Loucy (cell line): ENCODE results near the gene NEK6.

Experiments
- H2AFZ ChIP-seq: fragments of 200-600 bp; sonication (generic); 2 replicates; pipeline ENCODE4 v1.6.0; 2016; ENCODE audit warnings: antibody characterized with exemption, mild to moderate bottlenecking, low read length, moderate library complexity
- H3F3A ChIP-seq: fragments of 200-600 bp; 2 replicates; pipeline ENCODE4 v1.6.0; 2016; ENCODE audit warnings: antibody characterized with exemption, low read depth, mild to moderate bottlenecking
- H3K27me3 ChIP-seq: fragments of 200-600 bp; sonication (generic); 2 replicates; pipeline ENCODE4 v1.6.1; 2014; ENCODE audit warnings: low read length, mild to moderate bottlenecking; ENCODE audit not compliant: insufficient read depth, poor library complexity, severe bottlenecking
- H3K36me3 ChIP-seq: fragments of 200-600 bp; sonication (generic); 2 replicates; pipeline ENCODE4 v1.6.1; 2016; ENCODE audit warnings: low read length; ENCODE audit not compliant: insufficient read depth
- H3K4me1 ChIP-seq: fragments of 200-600 bp; sonication (generic); 2 replicates; pipeline ENCODE4 v1.5.1; 2014; ENCODE audit warnings: low read length, mild to moderate bottlenecking; ENCODE audit not compliant: insufficient read depth, poor library complexity, severe bottlenecking
- H3K4me2 ChIP-seq: fragments of 200-600 bp; sonication (generic); 2 replicates; pipeline ENCODE4 v1.6.0; 2014; ENCODE audit warnings: antibody characterized with exemption, low read length, low read depth, mild to moderate bottlenecking; ENCODE audit not compliant: poor library complexity, severe bottlenecking
- H3K4me3 ChIP-seq: fragments of 200-600 bp; sonication (generic); 2 replicates; pipeline ENCODE4 v1.5.1; 2014; ENCODE audit warnings: low read length, mild to moderate bottlenecking, mixed read lengths; ENCODE audit not compliant: poor library complexity, severe bottlenecking
- H3K79me2 ChIP-seq: fragments of 200-600 bp; sonication (generic); 2 replicates; pipeline ENCODE4 v1.6.1; 2014; ENCODE audit warnings: low read length; ENCODE audit not compliant: insufficient read depth
- H3K9ac ChIP-seq: fragments of 200-600 bp; sonication (generic); 2 replicates; pipeline ENCODE4 v1.6.0; 2014; ENCODE audit warnings: mild to moderate bottlenecking, low read depth, low read length, moderate library complexity; ENCODE audit not compliant: poor library complexity, severe bottlenecking
- H3K9me2 ChIP-seq: fragments of 200-600 bp; sonication (generic); replicated peaks from 2 replicates; pipeline ENCODE4 v1.6.1; 2016; ENCODE audit warnings: low read depth, low read length, mixed read lengths
- H3K9me3 ChIP-seq: fragments of 200-600 bp; sonication (generic); 2 replicates; pipeline ENCODE4 v1.6.1; 2014; ENCODE audit warnings: mild to moderate bottlenecking, antibody characterized with exemption, low read length, low read depth; ENCODE audit not compliant: insufficient read depth
- H4K20me1 ChIP-seq: fragments of 200-600 bp; sonication (generic); 2 replicates; pipeline ENCODE4 v1.6.0; 2014; ENCODE audit warnings: antibody characterized with exemption, low read length, mild to moderate bottlenecking; ENCODE audit not compliant: insufficient read depth, poor library complexity, severe bottlenecking
- EZH2phosphoT487 ChIP-seq: fragments of 200-600 bp; IDR thresholded peaks from 2 replicates; pipeline ENCODE4 v1.6.1; 2018; ENCODE audit warnings: antibody characterized with exemption, mild to moderate bottlenecking, moderate library complexity, borderline replicate concordance
- TF ChIP-seq, protein P1 (sequence below): fragments of 200-600 bp; sonication (generic); conservative IDR thresholded peaks from 2 replicates; pipeline ENCODE4 v1.5.1; 2014; ENCODE audit warnings: mild to moderate bottlenecking, antibody characterized with exemption, low read length

Gene NEK6

DNA sequence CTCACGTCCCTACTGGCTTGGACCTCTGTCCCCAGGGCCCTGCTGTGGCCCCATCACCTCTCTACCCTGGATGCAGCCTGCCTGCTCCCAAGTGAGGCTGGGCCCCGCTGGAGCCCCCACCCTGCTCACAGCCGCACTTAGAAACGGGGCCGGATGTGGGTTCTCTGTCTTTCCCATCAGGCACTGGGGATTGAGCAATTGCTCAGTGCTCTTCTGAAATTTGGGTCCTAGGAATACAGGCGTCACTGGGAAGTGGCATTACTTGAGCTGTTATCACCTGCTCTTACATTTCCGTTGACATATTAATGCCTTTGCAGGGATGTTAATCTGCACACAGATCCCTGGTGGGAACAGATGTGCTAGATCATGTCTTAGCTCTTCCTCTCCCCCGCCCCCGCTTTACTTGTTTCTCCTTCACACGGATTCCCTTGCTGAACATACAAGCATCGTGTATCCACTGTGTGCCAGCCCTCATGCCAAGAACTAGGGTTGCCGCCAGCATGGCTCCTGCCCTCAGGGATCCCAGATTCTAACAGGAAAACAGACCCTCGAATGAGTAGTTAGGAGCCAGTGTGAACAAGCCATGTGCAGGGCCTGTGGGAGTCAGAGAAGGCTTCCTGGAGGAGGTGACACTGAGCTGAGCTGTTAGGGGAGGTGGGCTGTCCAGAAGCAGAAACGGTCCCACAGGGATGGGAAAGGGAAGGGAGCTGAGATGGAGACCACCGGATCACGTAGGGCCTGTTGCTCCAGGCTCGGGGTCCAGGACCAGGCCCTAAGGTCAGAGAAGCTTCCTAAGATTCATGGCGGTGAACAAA is 65.1 kb downstream of the NEK6 start:
- H3F3A ChIP-seq, result no peaks in the 10 kb centered on the region
- no peaks in the 10 kb centered on the region for H3K9me2 ChIP-seq
- peaks cover 23% of the 10 kb centered on the region for H3K4me1 ChIP-seq
- no peak overlapping the region for H2AFZ ChIP-seq
- H3K4me2 ChIP-seq, result peak overlapping the region; percentile 53
- no peaks in the 10 kb centered on the region for H4K20me1 ChIP-seq
- no peaks in the 10 kb centered on the region for H3K27me3 ChIP-seq
- H3K4me3 ChIP-seq, result no peak overlapping the region
- H3K9ac ChIP-seq, result peak overlapping the region; percentile 52
- TF ChIP-seq EZH2phosphoT487, result no peak
- TF ChIP-seq, protein P1, sequence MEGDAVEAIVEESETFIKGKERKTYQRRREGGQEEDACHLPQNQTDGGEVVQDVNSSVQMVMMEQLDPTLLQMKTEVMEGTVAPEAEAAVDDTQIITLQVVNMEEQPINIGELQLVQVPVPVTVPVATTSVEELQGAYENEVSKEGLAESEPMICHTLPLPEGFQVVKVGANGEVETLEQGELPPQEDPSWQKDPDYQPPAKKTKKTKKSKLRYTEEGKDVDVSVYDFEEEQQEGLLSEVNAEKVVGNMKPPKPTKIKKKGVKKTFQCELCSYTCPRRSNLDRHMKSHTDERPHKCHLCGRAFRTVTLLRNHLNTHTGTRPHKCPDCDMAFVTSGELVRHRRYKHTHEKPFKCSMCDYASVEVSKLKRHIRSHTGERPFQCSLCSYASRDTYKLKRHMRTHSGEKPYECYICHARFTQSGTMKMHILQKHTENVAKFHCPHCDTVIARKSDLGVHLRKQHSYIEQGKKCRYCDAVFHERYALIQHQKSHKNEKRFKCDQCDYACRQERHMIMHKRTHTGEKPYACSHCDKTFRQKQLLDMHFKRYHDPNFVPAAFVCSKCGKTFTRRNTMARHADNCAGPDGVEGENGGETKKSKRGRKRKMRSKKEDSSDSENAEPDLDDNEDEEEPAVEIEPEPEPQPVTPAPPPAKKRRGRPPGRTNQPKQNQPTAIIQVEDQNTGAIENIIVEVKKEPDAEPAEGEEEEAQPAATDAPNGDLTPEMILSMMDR, result no peak
- H3K36me3 ChIP-seq, result no peaks in the 10 kb centered on the region
- no peaks in the 10 kb centered on the region for H3K79me2 ChIP-seq
- no peaks in the 10 kb centered on the region for H3K9me3 ChIP-seq

DNA sequence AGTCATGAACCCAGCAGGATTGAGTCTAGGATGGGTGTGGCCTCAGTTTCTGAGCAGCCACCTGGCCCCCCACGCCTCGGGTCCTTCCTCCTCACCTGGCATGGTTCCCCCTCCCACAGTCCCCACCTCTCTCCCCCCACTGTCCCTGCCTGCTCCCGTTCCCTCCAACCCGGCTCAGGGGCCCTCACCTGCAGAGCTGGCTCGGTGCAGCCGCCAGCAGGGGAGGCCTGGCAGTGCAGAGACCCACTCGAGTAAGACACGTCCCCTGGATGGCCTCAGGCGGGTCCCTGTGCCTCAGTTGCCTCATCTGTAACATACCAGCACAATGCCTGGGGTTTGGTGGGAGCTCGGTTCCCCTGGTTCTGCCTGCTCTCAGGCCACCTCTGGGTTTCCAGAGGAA is 66.2 kb downstream of the NEK6 start:
- no peak overlapping the region for H3K4me2 ChIP-seq
- no peaks in the 10 kb centered on the region for H4K20me1 ChIP-seq
- no peaks in the 10 kb centered on the region for H3K9me2 ChIP-seq
- H3K4me1 ChIP-seq, result peaks cover 23% of the 10 kb centered on the region
- no peaks in the 10 kb centered on the region for H3K27me3 ChIP-seq
- no peaks in the 10 kb centered on the region for H3F3A ChIP-seq
- H3K4me3 ChIP-seq, result no peak overlapping the region
- TF ChIP-seq, protein P1, result no peak
- no peak for TF ChIP-seq EZH2phosphoT487
- H2AFZ ChIP-seq, result no peak overlapping the region
- H3K9ac ChIP-seq, result peak overlapping the region; percentile 52
- no peaks in the 10 kb centered on the region for H3K9me3 ChIP-seq
- no peaks in the 10 kb centered on the region for H3K36me3 ChIP-seq
- no peaks in the 10 kb centered on the region for H3K79me2 ChIP-seq

DNA sequence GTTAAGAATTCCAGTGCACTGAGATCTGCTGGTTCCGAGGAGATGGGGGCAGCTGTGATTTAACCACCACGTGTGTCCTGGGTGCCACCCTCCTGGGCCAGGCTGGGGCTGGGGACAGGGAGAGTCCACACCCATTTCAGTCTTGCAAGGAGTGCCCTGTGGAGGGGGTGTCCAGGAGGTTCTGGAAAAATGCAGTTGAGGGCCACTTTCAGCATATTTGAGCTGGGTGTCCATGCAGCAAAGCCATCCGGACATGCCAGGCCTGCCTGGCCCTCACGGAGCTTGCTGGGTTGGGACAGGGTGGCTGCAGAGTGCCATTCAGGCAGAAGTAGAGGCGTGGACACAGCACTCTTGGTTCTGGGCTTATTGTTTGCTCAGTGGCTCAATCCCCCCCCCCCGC is 68.1 kb downstream of the NEK6 start:
- Histone ChIP-seq H3F3A (no peaks in the 10 kb centered on the region), H2AFZ (no peak overlapping the region), H3K79me2 (no peaks in the 10 kb centered on the region), H3K27me3 (no peaks in the 10 kb centered on the region), H3K9me2 (no peaks in the 10 kb centered on the region), H3K4me2 (no peak overlapping the region), H3K4me3 (no peak overlapping the region), H3K4me1 (peaks cover 23% of the 10 kb centered on the region), H3K36me3 (no peaks in the 10 kb centered on the region), H4K20me1 (no peaks in the 10 kb centered on the region), H3K9me3 (no peaks in the 10 kb centered on the region), H3K9ac (no peak overlapping the region)
- TF ChIP-seq, protein P1, result no peak
- no peak for TF ChIP-seq EZH2phosphoT487
